HG03571 (cell line): ENCODE measurements around the gene OPRM1.

ENCODE experiments used
- ATAC-seq: cut with Tn5 transposase; IDR thresholded peaks from one replicate; pipeline ENCODE4 v1.9.1; 2021; ENCODE audit not compliant: unreplicated experiment

Gene OPRM1

DNA sequence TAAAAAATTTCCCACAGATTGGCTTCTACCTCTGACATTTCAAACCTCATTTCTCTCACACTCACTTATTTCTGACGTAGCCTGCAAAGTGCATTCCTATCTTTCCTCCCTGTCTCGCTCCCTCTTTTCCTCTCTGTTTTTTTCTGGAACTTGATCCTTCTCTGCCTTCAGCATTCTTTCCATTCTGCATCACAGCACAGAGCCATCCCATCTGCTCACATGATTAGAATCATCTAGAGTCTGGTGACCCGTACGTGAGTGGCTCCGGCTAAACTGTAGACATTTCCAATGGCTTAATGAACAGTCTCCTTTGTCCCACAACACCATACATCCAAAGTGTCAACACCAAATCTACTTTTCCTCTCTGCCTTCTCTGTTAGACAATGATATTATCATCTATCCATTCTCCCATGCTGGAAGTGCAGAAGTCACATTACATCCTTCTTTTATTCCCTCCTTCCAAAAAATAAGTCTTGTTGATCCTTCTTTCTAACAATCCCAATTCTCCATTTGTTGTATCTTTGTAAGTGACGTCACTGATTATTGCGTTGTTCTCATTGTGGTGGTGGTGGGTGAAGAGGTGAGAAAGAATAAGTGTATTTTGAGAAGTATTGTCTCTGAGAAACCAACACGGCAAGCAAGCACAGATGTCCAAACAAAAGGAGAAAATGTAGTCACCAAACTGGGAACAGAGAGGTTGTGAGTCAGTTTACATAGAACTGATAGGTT lies 41.6 kb downstream of the OPRM1 start:
- ATAC-seq = no peak

DNA sequence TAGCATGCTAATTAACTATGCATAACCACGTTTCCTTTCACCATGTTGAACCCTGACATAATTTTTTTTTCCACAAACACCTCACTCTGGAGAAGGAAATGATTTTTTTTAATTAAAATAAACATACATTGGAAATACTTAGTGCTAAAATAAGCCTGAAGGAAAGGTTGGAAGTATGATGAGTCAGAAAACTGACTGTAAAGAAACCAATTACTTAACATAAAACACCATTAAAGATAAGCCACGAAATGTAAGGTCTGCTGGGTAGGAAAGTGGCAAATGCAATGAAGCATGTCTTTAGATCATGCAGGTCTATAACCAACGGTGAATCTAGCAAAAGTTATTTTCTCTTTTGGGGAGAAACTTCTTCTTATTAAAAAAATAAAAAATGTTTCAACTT lies 47.5 kb downstream of the OPRM1 start:
- no peak for ATAC-seq

DNA sequence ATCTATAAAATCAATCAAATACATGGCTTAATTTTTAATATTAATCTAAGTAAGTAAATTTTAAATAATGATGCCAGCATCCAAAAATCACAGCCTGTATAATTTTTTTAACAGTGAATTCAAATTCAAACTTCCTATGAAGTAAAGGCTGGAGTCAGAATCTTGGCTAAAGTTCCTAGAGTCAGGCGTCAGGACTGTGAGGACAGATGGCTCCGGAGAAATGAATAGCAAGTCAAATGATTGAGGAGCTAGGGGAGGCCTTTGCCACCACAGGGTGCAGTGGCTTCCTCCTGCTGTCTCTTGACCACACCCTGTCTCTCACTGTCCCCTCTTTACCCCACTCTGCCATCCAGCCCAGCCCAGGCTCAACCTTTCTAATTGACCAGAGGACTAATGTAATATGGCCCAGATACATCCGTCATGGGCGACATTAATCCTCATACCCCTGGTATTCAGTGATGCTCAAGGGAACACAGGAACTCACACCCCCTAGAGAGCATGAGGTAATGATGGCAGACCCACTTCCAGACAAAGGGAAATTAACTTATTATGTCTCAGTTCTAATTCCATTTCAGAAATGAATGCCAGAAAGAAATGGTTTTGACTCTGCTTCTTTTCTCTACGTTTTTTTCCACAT lies 53.4 kb downstream of the OPRM1 start:
- ATAC-seq = no peak

GRCh38 chr6:154093231-154094044 lies 54.4 kb downstream of the OPRM1 start:
- ATAC-seq = no peak

DNA sequence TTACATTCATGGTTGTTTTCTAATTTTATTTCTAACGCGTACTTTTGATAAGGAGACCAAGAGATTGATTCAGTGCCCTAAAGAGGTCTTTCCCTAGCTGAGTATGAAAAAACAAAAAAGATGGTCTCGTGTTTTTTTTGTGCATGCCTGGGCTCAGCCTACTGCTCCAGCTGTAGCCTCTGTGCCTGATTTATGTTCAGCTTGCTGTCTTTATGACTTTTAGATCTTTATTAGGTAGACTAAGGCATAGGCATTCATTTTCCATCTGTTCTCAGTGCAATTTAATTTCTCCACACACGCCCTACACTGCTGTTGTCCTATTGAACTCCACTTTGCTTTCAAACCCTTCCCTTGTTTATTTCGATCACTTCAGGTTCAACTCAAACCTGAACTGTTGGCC lies 56.5 kb downstream of the OPRM1 start:
- no peak for ATAC-seq

DNA sequence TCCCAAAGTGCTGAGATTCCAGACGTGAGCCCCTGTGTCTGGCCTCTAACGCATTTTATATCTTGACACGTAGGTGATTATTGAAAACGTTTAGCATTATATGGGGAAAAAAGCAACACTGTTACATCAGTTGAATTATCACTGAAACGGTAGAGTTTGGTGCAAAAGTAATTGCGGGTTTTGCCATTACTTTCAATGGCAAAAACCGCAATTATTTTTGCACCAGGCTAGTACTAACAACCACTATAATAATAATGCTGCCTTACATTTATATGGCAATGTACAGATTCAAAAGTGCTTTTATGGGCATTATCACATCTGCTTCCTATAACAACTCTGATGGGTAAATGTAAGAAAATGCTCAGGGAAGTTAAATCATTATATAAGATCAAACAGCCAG lies 57.3 kb downstream of the OPRM1 start:
- ATAC-seq = no peak

GRCh38 chr6:154096834-154097233 lies 57.8 kb downstream of the OPRM1 start:
- ATAC-seq = no peak

- ATAC-seq = no peak
Observed at GRCh38 chr6:154099211-154099610, 60.2 kb downstream of the OPRM1 start.

- no peak for ATAC-seq
Observed at GRCh38 chr6:154106251-154106650, 67.2 kb downstream of the OPRM1 start.

- no peak for ATAC-seq
Observed at GRCh38 chr6:154111025-154111424, 72.0 kb downstream of the OPRM1 start.

GRCh38 chr6:154112181-154112809 lies 73.3 kb downstream of the OPRM1 start:
- no peak for ATAC-seq

GRCh38 chr6:154113392-154113791 lies 74.4 kb downstream of the OPRM1 start:
- ATAC-seq = no peak

DNA sequence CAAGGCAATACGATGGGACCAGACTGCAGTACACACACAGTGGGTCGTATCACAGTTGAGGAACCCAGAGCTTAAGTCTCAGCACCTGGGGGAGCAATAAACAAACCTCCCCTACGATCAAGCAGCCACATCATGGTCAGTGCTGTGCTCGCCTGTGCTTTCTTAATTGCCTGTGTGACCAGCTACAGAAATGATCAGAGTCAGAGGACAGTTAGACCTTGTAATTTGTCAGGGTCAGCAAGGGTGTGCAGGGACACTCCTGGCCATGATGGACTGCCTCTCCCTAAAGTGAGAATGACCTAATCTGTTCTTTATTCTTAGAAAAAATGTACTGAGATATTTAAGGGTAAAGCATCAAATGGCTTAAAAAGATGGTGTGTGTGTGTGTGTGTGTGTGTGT lies 78.4 kb downstream of the OPRM1 start:
- no peak for ATAC-seq

DNA sequence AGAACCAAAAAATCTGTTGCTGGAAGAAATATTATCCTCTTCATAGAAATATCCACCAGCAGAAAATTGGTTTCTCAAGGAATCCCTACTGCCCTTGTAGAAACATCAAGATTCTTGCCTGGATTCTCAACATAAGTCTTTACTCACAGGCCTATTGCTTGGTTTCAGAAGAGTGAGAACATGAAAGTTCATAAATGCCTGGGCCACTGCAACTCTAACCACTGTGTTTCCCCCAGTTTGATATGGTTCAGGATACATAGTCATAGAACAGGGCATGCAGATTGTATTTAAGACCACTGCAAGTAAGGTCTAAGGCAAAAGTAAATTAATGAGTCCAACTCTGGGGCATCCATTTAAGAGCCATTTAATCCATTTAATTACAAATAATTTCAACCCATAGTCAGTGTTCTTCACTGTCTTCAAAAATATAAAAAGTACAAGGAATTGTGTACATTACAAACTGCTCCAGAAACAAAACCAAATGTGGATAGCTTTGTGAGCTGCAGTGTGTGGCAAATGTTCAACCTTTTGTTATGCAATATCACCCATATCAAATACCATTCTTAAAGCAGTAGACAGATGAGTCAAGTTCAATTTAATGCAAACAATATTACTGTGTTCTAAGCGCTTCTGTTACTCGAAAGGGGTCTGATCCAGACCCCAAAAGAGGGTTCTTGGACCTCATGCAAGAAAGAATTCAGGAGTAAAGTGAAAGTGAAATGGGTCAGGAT lies 83.3 kb downstream of the OPRM1 start:
- ATAC-seq = no peak

- no peak for ATAC-seq
Observed at GRCh38 chr6:154123155-154123956, 84.3 kb downstream of the OPRM1 start.

DNA sequence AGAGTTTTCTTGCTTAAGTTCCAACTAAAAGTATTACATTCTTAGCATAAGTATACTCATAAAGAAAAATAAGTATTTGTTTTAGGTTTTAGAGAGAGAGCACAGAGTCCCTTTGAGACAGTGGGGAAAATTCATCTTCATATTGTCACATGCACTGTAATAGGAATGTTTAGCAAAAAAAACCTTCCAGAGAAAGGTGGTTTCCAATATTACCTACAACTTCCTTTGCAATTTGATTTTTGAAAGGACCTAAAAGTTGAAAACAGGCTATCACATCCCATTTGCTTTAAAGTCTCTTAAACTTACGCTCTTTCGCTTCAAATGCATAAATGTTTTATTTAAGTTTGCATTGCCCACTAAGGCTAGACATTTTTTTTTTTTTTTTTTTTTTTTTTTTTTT lies 86.4 kb downstream of the OPRM1 start:
- no peak for ATAC-seq

DNA sequence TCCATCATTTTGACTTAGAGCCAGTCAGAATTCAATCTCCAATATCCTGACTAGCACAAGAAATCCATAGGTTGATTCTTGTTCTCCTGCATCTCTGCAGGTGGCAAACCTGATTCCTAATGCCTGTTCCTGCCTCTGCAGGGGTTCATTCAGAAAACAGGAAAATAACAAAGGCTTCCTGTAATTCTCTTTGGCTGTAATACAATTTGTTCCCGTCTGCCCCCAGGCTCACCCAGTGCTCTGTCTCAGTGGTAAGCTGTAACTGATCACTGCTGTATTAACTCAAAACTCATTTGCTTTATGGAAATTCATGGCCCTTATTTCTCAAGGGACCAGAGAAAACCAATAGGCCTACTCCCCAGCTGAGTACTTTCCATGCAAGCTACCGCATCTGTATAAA lies 88.6 kb downstream of the OPRM1 start:
- ATAC-seq = no peak

DNA sequence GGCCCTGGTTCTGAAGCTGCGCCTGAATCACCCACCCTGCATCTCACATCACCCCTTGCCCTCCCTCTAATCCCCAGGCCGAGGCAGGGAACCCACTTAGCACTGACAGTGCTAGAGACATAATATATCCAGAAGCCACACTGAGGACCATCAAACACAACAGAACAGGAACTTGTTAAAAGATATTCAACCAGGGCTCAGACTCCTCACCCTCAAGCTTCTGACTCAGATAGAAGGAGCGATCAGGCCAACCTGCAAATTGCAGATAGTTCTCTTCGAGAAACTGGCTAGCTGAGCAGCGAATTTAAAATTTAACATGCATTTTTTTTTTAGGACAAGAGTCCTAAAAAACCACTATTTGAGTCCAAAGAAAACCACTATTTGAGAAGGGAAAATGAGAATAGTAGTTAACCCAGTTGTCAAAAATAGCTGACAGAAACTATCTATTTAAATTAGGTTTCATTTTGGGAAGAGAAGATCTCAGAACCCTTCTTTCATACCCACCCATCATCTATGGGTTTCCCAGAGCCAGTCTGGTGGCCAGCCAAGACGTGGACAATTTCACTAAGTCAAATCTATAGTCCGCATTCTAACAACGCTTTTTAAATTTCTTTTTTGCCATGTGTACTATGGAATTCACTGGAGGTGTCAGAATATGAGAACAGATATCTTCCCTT lies 95.6 kb downstream of the OPRM1 start:
- ATAC-seq = no peak

GRCh38 chr6:154138793-154139192 lies 99.8 kb downstream of the OPRM1 start:
- no peak for ATAC-seq

DNA sequence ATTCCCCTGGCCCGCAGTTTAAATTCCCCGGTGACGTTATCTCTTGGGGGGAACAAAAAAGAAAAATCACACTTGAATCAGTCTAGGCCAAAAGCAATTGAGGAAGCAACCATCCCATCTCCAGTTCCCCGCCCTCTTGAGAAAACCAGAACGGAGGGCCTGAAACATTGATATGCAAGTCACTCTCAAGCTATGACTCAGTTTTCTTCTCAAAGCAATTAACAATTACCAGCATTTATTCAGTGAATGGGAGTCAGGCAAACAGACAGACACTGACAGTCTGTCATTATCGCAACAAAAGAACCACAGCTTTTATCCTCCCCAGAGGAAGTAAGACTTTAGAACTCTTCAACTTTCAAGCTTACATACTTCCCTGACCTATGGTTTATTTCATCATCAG lies 100.9 kb downstream of the OPRM1 start:
- no peak for ATAC-seq
